HG02938 (cell line): ENCODE results near the gene COPZ1.
A peak's percentile ranks its signal among the peaks of the same experiment; 100 is the strongest.

Experiments used
- ATAC-seq: cut with Tn5 transposase; IDR thresholded peaks from one replicate; pipeline ENCODE4 v1.9.1; 2021; ENCODE audit warnings: mild to moderate bottlenecking, moderate library complexity; ENCODE audit not compliant: unreplicated experiment

COPZ1 gene

GRCh38 chr12:54357506-54358190 lies 32.7 kb downstream of the COPZ1 start:
- ATAC-seq: no peak

DNA sequence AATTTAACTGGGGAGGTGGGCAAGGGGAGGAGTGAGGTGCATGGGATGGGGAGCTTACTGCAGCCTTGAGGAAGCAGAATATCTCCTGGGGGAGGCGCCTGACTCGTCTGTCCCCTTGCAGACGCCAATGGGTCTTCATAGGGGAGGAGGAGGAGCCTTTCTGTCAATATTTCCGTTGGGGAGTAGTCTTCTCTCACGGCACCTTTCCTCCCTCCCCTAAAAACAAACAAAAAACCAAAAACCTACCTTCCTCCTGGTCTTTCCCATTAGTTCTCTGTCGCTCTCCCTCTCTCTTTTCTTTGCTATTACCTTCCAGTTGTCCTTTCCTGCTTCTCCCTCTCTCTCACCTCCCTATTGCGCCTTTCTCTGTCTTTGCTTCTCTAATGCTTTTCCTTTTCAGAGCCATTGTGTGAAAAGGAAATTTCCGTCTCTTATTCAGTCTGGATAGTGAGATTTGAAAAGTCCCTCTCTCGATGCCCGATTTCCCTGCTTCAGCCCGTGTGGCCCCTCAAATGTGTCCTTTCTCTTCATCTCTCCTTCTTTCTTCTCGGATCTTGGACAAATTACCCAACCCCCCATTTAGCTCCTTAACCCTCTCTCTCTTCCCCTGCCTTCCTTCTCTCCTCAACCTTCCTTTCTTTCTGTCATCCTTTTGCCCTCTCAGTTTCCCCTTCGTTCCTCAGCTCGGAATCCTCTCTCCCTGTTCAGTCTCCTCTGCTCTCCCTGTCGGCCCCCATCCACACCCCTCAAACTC lies 33.4 kb downstream of the COPZ1 start:
- no peak for ATAC-seq

DNA sequence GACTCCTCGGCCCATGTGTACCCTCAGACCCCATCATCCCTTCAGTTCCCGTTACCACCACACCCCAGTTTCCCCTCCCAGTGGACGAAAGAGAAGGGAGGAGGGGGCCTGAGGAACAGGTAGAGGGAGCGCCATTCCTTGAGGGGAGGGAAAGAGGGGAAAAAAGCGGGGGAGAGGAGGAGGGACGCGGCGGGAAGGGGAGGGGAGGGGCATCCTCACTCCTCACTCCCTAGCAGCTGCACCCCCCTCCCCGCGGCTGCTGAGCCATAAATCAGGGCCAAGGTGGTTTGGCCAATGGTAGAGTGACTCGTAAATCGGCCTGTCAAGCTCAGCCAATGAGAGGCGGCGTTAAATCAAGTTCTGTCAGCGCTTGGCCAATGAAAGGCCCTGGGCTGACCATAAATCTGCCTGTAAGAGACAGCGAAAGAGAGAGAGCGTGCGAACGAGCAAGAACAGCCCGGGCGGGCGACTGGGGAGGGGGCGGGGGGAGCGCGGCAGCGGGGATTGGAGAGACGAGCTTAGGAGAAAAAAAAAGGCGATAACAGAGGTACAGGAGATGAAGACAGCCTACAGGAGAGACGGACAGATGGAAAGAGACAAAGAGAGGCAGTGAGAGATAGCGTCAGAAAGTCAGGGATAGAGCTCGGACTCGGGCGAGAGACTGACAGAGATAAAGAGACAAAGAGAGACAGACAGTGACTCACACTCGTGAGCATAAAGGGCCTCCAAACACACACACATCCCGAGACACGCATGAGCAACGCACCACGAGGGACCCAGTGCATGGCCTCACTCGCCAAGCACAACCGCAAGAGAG lies 34.2 kb downstream of the COPZ1 start:
- ATAC-seq: peak; percentile 99

DNA sequence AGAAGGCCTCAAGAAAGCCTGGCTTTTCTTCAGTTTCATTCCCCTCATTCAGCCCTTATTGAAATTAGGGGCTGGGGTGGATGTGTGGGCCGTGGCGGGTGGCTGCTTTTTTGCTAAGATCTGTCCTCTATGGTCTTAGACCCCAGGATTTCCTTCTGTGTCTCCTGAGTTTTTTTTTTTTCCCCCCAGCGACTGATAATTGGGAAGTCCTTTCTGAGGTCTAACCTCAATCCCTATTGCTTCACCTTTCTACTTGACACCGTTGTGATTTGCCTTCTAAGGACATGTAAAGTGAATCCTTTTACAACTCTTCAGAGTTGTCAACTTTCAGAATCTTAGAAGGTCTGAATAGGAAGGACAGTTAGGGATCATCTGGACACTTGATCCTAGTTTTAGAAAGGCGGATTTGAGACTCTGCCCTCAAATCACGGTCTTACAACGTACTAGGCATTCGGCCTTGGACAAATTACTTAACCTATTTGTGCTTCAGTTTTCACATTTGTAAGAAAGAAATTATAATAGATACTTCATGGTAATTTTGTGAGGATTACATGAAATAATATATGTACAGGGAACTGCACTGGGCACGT lies 34.9 kb downstream of the COPZ1 start:
- ATAC-seq: no peak

GRCh38 chr12:54360717-54361456 lies 36.0 kb downstream of the COPZ1 start:
- no peak for ATAC-seq

DNA sequence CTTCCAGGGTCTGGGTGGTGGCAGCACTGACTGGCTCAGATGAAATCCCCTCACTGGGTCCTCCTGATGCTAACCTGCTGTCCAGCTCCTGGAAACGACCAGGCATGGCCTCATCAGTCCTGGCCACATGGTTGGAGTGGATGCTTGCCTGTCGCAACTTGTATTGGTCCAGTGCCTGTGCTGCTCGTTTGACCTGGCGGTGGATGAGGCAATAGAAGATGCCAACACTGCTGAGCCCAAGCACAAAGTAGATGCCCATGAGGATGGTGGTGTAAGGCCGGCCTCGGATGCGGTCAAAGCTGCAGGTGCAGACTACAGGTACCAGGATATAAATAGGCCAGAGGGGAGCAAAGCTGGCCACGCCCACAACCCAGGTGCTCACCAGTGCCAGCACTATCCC lies 38.1 kb downstream of the COPZ1 start:
- ATAC-seq: no peak

DNA sequence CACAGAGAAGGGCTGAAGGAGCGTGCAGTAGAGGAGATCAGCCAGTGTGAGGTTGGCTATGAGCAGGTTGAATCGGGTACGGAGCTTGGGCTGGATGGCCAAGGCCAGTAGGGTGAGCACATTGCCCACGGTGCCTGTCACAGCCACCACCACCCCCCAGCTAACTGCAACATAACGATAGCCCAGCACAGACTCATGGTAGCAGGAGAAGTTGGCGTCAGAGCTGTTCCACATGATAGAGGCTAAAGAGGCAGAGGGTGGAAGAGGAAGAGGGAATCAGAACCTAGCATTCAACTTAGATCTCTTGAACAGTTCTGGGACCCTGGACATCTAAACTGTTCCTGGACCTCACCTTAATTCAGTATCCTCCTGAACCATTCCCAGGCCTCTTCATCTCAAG lies 38.7 kb downstream of the COPZ1 start:
- no peak for ATAC-seq

DNA sequence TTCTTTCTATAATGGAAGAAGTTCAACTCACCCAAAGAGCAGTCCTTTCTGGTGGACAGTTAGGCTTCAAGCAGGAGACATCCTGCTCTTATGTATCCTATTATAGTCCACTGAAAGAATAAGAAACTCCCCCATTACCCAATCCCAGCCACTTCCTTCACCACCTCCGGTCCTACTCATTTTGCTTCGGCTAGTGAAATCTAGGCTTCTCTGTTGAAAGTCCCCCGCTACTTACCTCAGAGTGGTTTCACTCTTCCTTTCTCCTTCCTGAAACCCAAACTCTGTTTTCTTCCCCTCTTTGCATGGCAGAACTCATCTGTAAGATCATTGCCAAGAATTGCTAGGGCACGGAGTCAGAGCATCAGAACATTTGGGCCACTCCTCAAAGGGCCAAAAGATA lies 39.5 kb downstream of the COPZ1 start, which contains the start of gene GPR84:
Gene GPR84 (minus strand): TSS at position 74 of the 400 bp plus-strand sequence. CDS start 635 bp downstream, outside the sequence.
- peak; percentile 44 for ATAC-seq

DNA sequence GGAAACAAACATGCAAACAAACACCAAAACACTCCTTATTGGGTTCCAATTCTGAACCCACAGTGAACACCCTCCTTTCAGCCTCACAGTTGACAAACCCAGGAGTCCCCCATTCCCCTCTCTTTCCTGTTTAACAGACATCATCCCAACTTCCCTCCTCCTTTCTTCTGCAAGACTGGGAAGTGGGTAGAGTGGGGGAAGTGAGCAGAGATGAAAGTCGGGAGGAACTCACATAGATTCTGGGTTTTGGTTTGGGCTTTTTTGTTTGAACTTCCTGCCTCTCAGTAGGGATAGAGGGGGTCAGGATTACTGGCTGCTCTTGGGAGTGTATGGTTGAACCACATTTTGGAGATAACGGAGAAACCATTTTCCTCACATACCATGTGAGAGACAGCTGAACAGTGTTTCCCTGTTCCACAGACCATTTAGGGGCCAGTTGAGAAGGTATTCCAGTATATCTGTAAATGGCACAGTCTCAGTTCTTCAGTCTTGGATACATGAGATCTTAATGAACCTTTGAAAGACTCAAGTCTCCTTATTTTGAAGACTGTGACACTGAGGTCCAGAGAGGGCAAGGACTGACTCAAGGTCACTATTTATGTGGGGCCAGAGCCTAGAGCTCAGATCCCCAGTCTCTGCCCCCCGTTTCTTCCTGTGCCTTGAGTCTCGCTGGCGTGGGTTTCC lies 43.2 kb downstream of the COPZ1 start:
- ATAC-seq: peak; percentile 19

DNA sequence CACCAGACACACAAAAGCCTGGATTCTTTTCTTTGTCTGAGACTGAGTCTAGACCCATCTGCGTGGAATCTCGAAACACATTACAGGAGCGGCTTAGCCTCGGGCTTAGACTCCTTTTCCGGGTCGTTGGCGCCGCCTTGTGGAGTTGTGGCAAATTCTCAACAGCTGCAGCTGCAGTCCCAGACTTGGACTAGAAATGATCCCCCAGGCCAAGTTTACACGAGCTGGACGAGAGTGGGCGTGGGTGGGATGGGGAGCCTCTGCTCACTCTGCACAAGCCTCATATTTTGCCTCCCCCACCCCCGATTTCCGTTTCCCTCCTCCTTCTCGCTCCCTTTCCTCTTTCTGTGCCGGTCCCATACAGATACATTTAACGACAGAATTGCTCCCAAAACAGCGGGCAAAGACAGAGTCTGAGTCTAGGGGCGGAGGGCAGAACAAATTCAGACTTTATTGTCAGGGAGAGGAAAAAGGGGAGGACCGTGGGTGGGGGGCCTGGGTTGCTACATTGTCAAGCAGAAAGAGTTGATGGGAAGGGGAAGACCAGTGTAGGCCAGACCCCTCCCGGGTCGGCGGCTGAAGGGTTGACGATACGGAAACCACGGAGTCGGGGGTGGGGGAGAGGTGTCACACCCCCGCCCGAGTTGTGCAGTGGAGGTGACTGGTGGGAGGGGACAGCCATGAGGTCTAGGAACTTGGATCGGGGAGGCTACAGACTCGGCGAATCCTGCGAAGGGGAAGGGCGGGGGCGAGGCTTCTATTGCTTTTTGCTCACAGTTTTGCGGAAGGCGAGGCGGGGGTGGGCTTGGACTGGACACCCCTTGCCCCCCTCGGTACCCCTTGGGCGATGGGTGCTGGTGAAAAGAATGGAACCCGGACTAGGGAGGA lies 44.0 kb downstream of the COPZ1 start:
- peak; percentile 73 for ATAC-seq

DNA sequence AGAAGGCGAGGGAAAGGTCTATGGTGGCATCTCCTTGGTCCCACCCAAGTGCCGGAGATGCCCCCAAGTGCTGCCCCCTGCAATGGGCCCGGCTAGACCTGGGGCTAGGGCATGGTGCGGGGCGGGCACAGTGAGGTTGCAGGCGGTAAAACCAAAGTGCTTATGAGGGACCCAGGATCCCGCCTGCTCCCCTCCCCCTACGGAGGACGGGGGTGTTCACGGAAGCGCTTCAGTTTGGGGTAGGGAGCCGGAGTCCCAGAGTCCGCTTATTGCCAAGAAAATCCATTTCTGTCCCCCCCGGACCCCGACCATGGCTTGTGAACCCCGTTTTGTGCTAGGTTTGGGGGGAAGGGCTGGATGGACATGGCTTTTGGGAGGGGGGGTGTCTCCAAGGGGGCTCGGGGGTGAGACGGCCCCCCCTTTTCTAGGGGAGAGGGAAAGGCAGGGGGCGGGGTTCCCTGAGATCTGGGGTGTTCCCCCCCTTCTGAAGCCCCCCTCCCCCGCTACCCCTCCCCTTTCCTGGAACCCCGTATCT lies 44.7 kb downstream of the COPZ1 start:
- ATAC-seq: no peak

DNA sequence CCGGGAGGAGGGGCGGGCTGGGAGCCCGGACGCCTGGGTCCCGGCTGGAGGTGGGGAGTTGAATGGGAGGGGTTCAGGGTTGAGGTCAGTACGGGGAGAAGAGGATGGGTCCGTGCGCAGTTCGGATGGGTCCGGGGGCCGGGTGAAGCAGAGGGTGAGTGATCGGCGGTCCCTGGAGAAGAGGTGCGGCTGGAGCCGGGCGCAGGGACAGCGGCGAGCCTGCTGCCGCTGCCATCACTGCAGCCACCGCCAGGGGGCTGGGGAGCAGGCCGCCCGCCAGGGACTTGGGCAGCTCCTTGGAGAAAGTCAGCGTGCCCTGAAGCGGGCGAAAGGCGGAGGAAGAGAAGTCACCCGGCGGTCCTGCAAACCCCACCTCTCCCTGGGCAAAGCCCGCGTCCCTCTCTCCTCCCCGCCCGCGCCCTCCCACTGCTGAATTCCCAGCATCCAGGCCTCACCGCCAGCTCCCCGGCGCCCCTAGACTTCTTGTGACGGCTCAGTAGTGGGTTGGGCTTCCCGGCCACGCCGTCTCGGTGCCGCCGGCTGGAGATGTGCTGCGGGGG lies 45.3 kb downstream of the COPZ1 start:
- no peak for ATAC-seq

DNA sequence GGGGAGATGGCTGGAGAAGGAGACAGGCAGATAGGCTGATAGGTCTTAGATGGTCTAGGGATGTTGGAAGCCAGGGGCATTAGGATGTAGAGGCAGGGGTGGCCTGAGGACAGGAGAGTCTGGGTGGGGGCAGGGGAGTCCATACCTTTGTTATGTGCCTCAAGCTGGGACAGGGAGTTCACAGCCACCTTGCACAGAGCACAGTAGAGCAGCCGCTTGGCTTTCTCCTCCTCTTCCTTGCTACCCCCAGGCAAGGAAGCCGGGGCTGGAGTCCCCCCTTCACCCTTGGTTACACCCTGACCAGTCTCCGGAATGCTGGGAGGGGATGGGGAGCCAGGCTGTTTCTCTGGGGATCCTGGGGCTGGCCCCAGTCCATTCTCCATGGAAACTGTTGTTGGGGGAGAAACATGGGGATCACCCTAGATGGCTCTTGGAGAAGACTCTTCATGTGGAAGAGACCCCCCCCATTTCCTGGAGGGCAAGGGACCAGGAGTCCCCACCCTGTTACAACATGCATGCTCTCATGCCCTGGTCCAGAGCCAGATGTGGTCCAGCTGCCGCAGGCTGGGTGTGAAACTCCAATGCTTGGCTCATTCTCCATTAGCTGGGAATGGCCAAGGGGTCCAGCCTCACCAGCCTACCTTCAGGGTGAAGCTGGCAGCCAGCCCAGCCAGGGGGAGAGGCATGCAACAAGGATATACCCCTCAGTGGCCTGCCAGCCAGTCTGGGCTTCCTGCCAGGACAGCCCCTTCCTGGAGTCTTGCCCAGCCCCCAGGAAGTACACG lies 46.6 kb downstream of the COPZ1 start:
- no peak for ATAC-seq

DNA sequence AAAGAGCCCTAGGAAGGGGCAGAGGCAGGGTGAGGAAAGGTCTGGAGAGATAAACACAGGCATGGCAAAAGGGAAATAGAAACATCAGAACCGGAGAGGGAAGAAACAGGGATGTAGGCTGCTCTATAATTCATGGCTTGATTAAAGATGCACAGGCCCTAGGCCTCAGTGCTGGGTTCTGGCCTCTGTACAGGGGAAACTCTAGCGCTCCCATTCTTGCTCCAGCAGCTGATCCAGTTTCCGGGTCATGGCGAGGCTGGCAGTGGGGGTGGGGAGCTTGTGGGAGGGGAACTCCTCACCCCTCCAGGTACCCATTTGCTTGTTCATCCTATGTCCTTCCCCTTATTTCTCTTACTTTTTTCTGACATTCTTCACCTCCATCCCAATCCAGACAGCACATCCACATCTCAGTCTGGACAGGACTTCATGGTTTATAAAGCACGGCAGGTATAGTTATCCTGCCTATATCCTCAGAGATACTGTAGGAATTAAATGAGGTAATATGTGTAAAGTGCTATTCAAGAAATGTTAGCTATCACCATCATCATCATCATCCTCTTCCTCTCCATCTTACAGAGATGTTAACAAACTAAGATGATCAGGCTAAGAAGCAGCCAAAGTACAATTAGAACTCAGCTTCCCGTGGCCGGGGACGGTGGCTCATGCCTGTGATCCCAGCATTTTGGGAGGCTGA lies 47.3 kb downstream of the COPZ1 start:
- no peak for ATAC-seq

GRCh38 chr12:54373649-54374561 lies 49.0 kb downstream of the COPZ1 start:
- ATAC-seq: no peak
